GM12878 (cell line): Measurements from ENCODE around the gene EPB41L4B. TPM values are rescaled to one million over a fixed set of nuclear protein-coding genes. Genes with fewer than 3 reads are reported as not detected.

Experiments used
- ATAC-seq: fragments of 200-7000 bp; cut with Tn5 transposase; 3 replicates; pipeline ENCODE4 v1.9.1; 2020; ENCODE audit warnings: mild to moderate bottlenecking, moderate library complexity
- BruUV-seq: library from RNA; stranded (reverse); fragments of 400-500 nt; replicated peaks from 2 replicates; lab custom pipeline; 2021; lab: Mats Ljungman, UMichigan
- CTCF ChIA-PET: fragments of 300-600 bp; sonication (Branson Sonifier 250); formaldehyde crosslinking; extraction: SDS; loops from one replicate; lab custom pipeline; 2021; ENCODE audit warnings: inconsistent platforms; lab: Yijun Ruan, JAX
- POLR2A ChIA-PET: fragments of 350-600 bp; formaldehyde crosslinking; extraction: SDS; loops from one replicate; lab custom pipeline; 2021; ENCODE audit warnings: inconsistent platforms; lab: Charles Lee
- RAD21 ChIA-PET: fragments of 300-600 bp; sonication (Branson Sonifier 250); formaldehyde crosslinking; loops from one replicate; lab custom pipeline; 2023; ENCODE audit warnings: antibody characterized with exemption; ENCODE audit not compliant: unreplicated experiment; lab: Charles Lee
- SMC1A ChIA-PET: fragments of 300-600 bp; sonication (Branson Sonifier 250); formaldehyde crosslinking; loops from one replicate; lab custom pipeline; 2023; ENCODE audit not compliant: unreplicated experiment, uncharacterized antibody; lab: Charles Lee
- DNase-seq: peaks from one replicate; pipeline ENCODE4 v3.0.0-alpha.2; 2011; ENCODE audit warnings: low read depth, low spot score
- FAIRE-seq: peaks from 3 replicates; lab custom pipeline; 2011; peaks lifted over from hg19 to GRCh38; lab: Jason Lieb, UNC
- H2AFZ ChIP-seq: 2 replicates; pipeline ENCODE4 v1.6.0; 2011; ENCODE audit warnings: low read depth, low read length, control low read depth; ENCODE audit not compliant: control insufficient read depth
- H3K27ac ChIP-seq: 2 replicates; pipeline ENCODE4 v1.5.1; 2011; ENCODE audit warnings: control low read depth; ENCODE audit not compliant: control insufficient read depth, insufficient read depth
- H3K27me3 ChIP-seq, 2 experiments: replicated peaks in 1 of 2; 2 replicates each; pipeline versions ENCODE4 v1.6.0 to v1.6.1; 2011; ENCODE audit warnings: low read length in 1 of 2; ENCODE audit not compliant: control insufficient read depth in 2 of 2, insufficient read depth in 2 of 2
- H3K36me3 ChIP-seq, 2 experiments: 2 replicates each; pipeline ENCODE4 v1.5.1; 2011; ENCODE audit warnings: low read length in 1 of 2; ENCODE audit not compliant: control insufficient read depth in 2 of 2, insufficient read depth in 2 of 2
- H3K4me1 ChIP-seq: 2 replicates; pipeline ENCODE4 v1.6.1; 2011; ENCODE audit warnings: mild to moderate bottlenecking, low read length, moderate library complexity, mixed read lengths; ENCODE audit not compliant: control insufficient read depth, insufficient read depth
- H3K4me2 ChIP-seq: 2 replicates; pipeline ENCODE4 v1.6.0; 2011; ENCODE audit warnings: control low read depth; ENCODE audit not compliant: control insufficient read depth, insufficient read depth
- H3K4me3 ChIP-seq: fragments of 200-600 bp; sonication (generic); 2 replicates; pipeline ENCODE4 v1.5.1; 2016
- H3K79me2 ChIP-seq: 2 replicates; pipeline ENCODE4 v1.6.0; 2011; ENCODE audit warnings: low read length; ENCODE audit not compliant: control insufficient read depth, insufficient read depth
- H3K9ac ChIP-seq: 2 replicates; pipeline ENCODE4 v1.8.0; 2011; ENCODE audit warnings: low read length, control low read depth, mixed read lengths; ENCODE audit not compliant: control insufficient read depth, insufficient read depth
- H3K9me3 ChIP-seq: replicated peaks from 3 replicates; pipeline ENCODE4 v1.5.1; 2011; ENCODE audit warnings: mild to moderate bottlenecking, low read length; ENCODE audit not compliant: control insufficient read depth, insufficient read depth
- H4K20me1 ChIP-seq: 2 replicates; pipeline ENCODE4 v1.6.0; 2011; ENCODE audit not compliant: control insufficient read depth, insufficient read depth
- BMI1 ChIP-seq: fragments of 450-650 bp; IDR thresholded peaks from 2 replicates; pipeline ENCODE4 v1.6.1; 2016; ENCODE audit warnings: mild to moderate bottlenecking, moderate library complexity, borderline replicate concordance
- CHD2 ChIP-seq: IDR thresholded peaks from 2 replicates; pipeline ENCODE4 v1.6.1; 2011; ENCODE audit warnings: low read depth, low read length, improper control_type of control experiment, borderline replicate concordance
- GABPA ChIP-seq: IDR thresholded peaks from 2 replicates; pipeline ENCODE4 v1.6.1; 2014; ENCODE audit warnings: antibody characterized with exemption, low read depth, mild to moderate bottlenecking, inconsistent platforms
- HDAC2 ChIP-seq: fragments of 200-600 bp; sonication (generic); IDR thresholded peaks from 2 replicates; pipeline ENCODE4 v1.6.1; 2017
- PAX8 ChIP-seq: fragments of 450-650 bp; IDR thresholded peaks from 2 replicates; pipeline ENCODE4 v1.6.1; 2017; ENCODE audit warnings: mild to moderate bottlenecking, moderate library complexity
- RCOR1 ChIP-seq: conservative IDR thresholded peaks from 2 replicates; pipeline ENCODE4 v1.6.1; 2012; ENCODE audit warnings: low read depth, low read length, improper control_type of control experiment
- SIN3A ChIP-seq: IDR thresholded peaks from 2 replicates; pipeline ENCODE4 v1.6.1; 2012; ENCODE audit warnings: low read depth, low read length, improper control_type of control experiment
- ZBED1 ChIP-seq: IDR thresholded peaks from 2 replicates; pipeline ENCODE4 v1.6.1; 2016; ENCODE audit warnings: borderline replicate concordance
- in situ Hi-C: fragments of 300-500 bp; cut with MboI; formaldehyde crosslinking; loops from 9 replicates; pipeline ENCODE4 v1.14.3; 2018; ENCODE audit warnings: mixed read lengths
- intact Hi-C: fragments of 100-400 bp; cut with micrococcal nuclease; formaldehyde crosslinking; loops from one replicate; pipeline ENCODE4 v1.14.2; 2022; ENCODE audit not compliant: unreplicated experiment
- polyA plus RNA-seq, 11 experiments: library from polyadenylated mRNA; depleted of rRNA in 4 of 11; unstranded in 6 of 11; stranded (reverse) in 5 of 11; fragments of >200 nt; fragmentation: Nextera tagmentation in 4 of 11; fragmentation: Illumina TruSeq in 1 of 11; extraction: Ambion mirVana in 4 of 11; extraction: Trizol in 1 of 11; gene quantifications; 1 replicate in 1 of 11; 2 replicates in 10 of 11; pipeline versions ENCODE4 v1.2.1 to v1.2.3, GENCODE V29; 2011 to 2016; ENCODE audit warnings: inconsistent platforms in 2 of 11, missing spikeins in 2 of 11, low read depth in 1 of 11
- total RNA-seq, 4 experiments: library from RNA; depleted of rRNA in 3 of 4; stranded (reverse); fragments of >200 nt in 3 of 4; fragmentation: Illumina TruSeq in 1 of 4; extraction: Trizol in 1 of 4; gene quantifications; 2 replicates each; pipeline versions ENCODE4 v1.2.1 to v1.2.3, GENCODE V29; 2013 to 2021
- TF ChIP-seq, protein P1 (sequence below): fragments of 450-650 bp; IDR thresholded peaks from 2 replicates; pipeline ENCODE4 v1.6.1; 2017; ENCODE audit warnings: borderline replicate concordance

Gene EPB41L4B
- total and polyA plus RNA-seq, 10 of the 15 experiments (the other 5 are each of a cell fraction or from before 2014, with no cell fraction given): 0.04 to 0.75 (median 0.13) TPM; not detected in 1

DNA sequence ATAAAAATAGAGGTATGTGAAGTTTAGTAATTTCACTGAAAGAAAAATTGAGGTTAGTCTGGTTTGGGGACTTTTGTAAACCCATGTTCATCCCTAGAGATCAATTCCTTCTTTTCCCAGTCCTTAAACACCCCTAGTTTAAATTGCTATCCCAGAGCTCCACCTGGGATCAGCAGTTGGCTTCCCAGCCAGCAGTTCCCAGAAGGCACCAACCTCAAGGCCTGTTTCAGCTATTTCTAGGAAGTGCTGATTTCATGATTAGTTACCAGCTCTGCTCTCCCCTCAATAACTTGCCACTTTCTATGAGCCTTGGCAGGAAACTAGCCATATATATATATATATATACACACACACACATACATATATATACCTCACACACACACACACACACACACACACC lies 30.5 kb downstream of the EPB41L4B start:
- ChIA-PET RAD21 (no interaction called here), POLR2A (no interaction called here), CTCF (interaction anchor here (0.6 to 0.8 kb wide), 2 partner anchors 179 to 284 kb away, joined by 3 read pairs; no protein-coding TSS in a partner anchor), SMC1A (no interaction called here)
- ATAC-seq (no peak), DNase-seq (no peak), FAIRE-seq (no peak)
- H3K27ac ChIP-seq: no peak overlapping the region
- intact Hi-C loops (no loop called here), in situ Hi-C loops (no loop called here)
- TF ChIP-seq BMI1 (no peak), CHD2 (no peak), ZBED1 (no peak), SIN3A (no peak), RCOR1 (no peak), GABPA (no peak), PAX8 (no peak), HDAC2 (no peak)
- TF ChIP-seq, protein P1, sequence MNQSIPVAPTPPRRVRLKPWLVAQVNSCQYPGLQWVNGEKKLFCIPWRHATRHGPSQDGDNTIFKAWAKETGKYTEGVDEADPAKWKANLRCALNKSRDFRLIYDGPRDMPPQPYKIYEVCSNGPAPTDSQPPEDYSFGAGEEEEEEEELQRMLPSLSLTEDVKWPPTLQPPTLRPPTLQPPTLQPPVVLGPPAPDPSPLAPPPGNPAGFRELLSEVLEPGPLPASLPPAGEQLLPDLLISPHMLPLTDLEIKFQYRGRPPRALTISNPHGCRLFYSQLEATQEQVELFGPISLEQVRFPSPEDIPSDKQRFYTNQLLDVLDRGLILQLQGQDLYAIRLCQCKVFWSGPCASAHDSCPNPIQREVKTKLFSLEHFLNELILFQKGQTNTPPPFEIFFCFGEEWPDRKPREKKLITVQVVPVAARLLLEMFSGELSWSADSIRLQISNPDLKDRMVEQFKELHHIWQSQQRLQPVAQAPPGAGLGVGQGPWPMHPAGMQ: no peak
- no peaks in the 10 kb centered on the region for H3K79me2 ChIP-seq
- H3K9me3 ChIP-seq: no peaks in the 10 kb centered on the region
- H3K27me3 ChIP-seq: no peaks in the 10 kb centered on the region; a peak in 1 of 4 replicates
- H3K36me3 ChIP-seq: no peaks in the 10 kb centered on the region
- H3K4me1 ChIP-seq: no peaks in the 10 kb centered on the region
- H2AFZ ChIP-seq: no peak overlapping the region
- H3K4me2 ChIP-seq: no peak overlapping the region
- BruUV-seq: no TSS peak
- H4K20me1 ChIP-seq: no peaks in the 10 kb centered on the region
- H3K9ac ChIP-seq: no peak overlapping the region
- no peak overlapping the region for H3K4me3 ChIP-seq
